K562 (cell line): ENCODE results near the gene TGFBR2.

Experiments used
- E4F1 ChIP-seq: fragments of 250-450 bp; sonication (Bioruptor Pico); IDR thresholded peaks from 2 replicates; pipeline ENCODE4 v1.5.0; 2021; ENCODE audit warnings: mild to moderate bottlenecking, borderline replicate concordance
- HNRNPH1 ChIP-seq: fragments of 200-400 bp; formaldehyde crosslinking; optimal IDR thresholded peaks from 2 replicates; pipeline ENCODE3; 2017; ENCODE audit warnings: low read depth, mild to moderate bottlenecking, low read length, moderate library complexity
- MBD2 ChIP-seq: sonication (generic); IDR thresholded peaks from 2 replicates; pipeline ENCODE4 v1.6.1; 2016; ENCODE audit warnings: low read depth, borderline replicate concordance
- MTA1 ChIP-seq: fragments of 450-650 bp; IDR thresholded peaks from 2 replicates; pipeline ENCODE4 v1.6.1; 2017; ENCODE audit warnings: borderline replicate concordance
- MYBL2 ChIP-seq, 2 experiments: fragments of 450-650 bp in 1 of 2; sonication (generic) in 1 of 2; formaldehyde crosslinking in 1 of 2; IDR thresholded peaks; 2 replicates each; pipeline versions ENCODE4 v1.6.1 to v1.8.1; 2017 to 2022; ENCODE audit warnings: borderline replicate concordance in 1 of 2, inconsistent platforms in 1 of 2, low read depth in 1 of 2, mild to moderate bottlenecking in 1 of 2, missing genetic modification reagents in 1 of 2, moderate library complexity in 1 of 2
- NFYB ChIP-seq: IDR thresholded peaks from 2 replicates; pipeline ENCODE4 v1.6.1; 2011; ENCODE audit warnings: mild to moderate bottlenecking, moderate library complexity; ENCODE audit not compliant: insufficient read length; ENCODE audit errors: extremely low read depth
- NR3C1 ChIP-seq: sonication (generic); formaldehyde crosslinking; IDR thresholded peaks from 2 replicates; pipeline ENCODE4 v1.8.1; 2022; ENCODE audit warnings: missing genetic modification reagents
- RBM17 ChIP-seq: fragments of 200-400 bp; formaldehyde crosslinking; IDR thresholded peaks from 2 replicates; pipeline ENCODE4 v1.6.1; 2017; ENCODE audit warnings: low read depth, mild to moderate bottlenecking, low read length, borderline replicate concordance
- ZC3H4 ChIP-seq: sonication (generic); formaldehyde crosslinking; IDR thresholded peaks from 2 replicates; pipeline ENCODE4 v1.9.0; 2021; ENCODE audit warnings: missing genetic modification reagents, borderline replicate concordance
- ZNF224 ChIP-seq: sonication (generic); formaldehyde crosslinking; IDR thresholded peaks from 2 replicates; pipeline ENCODE4 v1.8.0; 2022; ENCODE audit warnings: mild to moderate bottlenecking, missing genetic modification reagents
- TF ChIP-seq, protein P1 (sequence below): sonication (generic); formaldehyde crosslinking; IDR thresholded peaks from 2 replicates; pipeline ENCODE4 v1.8.1; 2022; ENCODE audit warnings: missing genetic modification reagents
- TF ChIP-seq, protein P2 (sequence below): fragments of 250-450 bp; sonication (Bioruptor Pico); IDR thresholded peaks from 2 replicates; pipeline ENCODE4 v1.5.0; 2021; ENCODE audit warnings: mild to moderate bottlenecking, moderate library complexity
- TF ChIP-seq, protein P3 (sequence below), 3 experiments: IDR thresholded peaks in 2 of 3; conservative IDR thresholded peaks in 1 of 3; 2 replicates each; pipeline ENCODE4 v1.5.1; 2011 to 2012; ENCODE audit warnings: low read length in 3 of 3, mild to moderate bottlenecking in 3 of 3, control low read depth in 2 of 3, improper control_type of control experiment in 1 of 3, inconsistent platforms in 1 of 3, low read depth in 1 of 3, mixed read lengths in 1 of 3, moderate library complexity in 1 of 3; ENCODE audit not compliant: insufficient read depth in 2 of 3

- TF ChIP-seq E4F1 (CRISPR knock-in tag) (no peak), ZNF224 (CRISPR knock-in tag) (no peak), MTA1 (no peak), NFYB (no peak), HNRNPH1 (no peak), MBD2 (no peak), RBM17 (no peak), MYBL2 (IDR thresholded peaks at IDR 0.05; ENCODE audit: low read depth) (no peak), MYBL2 (CRISPR knock-in tag; IDR thresholded peaks at IDR 0.05; ENCODE audit: borderline replicate concordance) (no peak), ZC3H4 (CRISPR knock-in tag) (no peak), NR3C1 (no peak)
- TF ChIP-seq, protein P1, sequence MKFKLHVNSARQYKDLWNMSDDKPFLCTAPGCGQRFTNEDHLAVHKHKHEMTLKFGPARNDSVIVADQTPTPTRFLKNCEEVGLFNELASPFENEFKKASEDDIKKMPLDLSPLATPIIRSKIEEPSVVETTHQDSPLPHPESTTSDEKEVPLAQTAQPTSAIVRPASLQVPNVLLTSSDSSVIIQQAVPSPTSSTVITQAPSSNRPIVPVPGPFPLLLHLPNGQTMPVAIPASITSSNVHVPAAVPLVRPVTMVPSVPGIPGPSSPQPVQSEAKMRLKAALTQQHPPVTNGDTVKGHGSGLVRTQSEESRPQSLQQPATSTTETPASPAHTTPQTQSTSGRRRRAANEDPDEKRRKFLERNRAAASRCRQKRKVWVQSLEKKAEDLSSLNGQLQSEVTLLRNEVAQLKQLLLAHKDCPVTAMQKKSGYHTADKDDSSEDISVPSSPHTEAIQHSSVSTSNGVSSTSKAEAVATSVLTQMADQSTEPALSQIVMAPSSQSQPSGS: no peak
- TF ChIP-seq, protein P2, sequence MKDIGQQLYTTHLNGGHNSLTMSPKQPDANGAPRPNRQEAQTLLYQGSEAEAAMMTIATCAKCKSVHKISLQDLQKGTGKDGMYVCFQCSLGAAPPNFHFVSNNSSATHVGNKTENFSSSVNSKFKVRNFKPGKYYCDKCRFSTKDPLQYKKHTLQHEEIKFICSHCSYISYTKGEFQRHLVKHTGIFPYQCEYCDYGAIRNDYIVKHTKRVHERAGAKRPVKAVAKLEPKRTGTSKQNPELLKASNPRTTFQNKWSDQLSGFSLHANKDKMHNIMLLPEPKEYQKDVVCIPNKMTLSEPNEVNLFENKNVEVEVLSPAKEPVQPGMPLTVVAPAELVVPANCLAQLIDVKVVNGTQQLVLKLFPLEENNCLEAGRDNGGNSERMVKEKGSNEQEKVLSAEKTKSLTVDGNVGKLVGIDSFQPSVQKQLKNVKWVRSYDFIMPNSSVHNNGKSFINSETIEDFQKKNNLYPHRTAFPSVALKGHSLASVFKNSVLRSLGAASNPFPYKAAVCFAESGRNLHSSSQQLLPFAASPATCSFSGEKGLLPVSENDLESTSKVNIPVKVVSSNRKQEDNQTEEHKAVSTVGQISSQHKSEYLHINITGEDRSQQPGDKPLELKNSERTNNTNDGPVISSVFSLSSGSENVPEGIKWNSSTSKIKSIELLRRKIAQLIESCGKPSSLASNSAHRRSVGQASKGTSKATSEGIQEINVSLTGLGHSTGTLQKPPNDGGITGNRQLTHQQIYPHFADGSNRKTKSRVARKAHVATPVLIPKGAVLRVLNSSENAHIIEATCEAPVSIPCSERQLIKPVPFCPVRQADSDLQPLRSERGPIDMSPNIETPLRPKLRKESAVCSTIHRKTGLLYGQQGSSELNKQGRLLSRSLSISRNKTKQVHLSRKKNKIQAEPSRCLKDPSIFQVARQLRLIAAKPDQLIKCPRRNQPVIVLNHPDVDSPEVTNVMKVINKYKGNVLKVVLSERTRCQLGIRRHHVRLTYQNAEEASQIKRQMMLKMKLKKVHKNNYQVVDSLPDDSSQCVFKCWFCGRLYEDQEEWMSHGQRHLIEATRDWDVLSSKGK: no peak
- TF ChIP-seq, protein P3, sequence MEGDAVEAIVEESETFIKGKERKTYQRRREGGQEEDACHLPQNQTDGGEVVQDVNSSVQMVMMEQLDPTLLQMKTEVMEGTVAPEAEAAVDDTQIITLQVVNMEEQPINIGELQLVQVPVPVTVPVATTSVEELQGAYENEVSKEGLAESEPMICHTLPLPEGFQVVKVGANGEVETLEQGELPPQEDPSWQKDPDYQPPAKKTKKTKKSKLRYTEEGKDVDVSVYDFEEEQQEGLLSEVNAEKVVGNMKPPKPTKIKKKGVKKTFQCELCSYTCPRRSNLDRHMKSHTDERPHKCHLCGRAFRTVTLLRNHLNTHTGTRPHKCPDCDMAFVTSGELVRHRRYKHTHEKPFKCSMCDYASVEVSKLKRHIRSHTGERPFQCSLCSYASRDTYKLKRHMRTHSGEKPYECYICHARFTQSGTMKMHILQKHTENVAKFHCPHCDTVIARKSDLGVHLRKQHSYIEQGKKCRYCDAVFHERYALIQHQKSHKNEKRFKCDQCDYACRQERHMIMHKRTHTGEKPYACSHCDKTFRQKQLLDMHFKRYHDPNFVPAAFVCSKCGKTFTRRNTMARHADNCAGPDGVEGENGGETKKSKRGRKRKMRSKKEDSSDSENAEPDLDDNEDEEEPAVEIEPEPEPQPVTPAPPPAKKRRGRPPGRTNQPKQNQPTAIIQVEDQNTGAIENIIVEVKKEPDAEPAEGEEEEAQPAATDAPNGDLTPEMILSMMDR (IDR thresholded peaks at IDR 0.05 in 2 of 3, conservative IDR thresholded peaks at IDR 0.05 in 1 of 3; ENCODE audit: insufficient read depth in 2 of 3, low read depth in 1 of 3, low read length in 3 of 3): no peak
Observed at GRCh38 chr3:30641416-30642251, 35.2 kb downstream of the TGFBR2 start.
